ENCODE data around the gene SPTB.

SPTB gene

DNA sequence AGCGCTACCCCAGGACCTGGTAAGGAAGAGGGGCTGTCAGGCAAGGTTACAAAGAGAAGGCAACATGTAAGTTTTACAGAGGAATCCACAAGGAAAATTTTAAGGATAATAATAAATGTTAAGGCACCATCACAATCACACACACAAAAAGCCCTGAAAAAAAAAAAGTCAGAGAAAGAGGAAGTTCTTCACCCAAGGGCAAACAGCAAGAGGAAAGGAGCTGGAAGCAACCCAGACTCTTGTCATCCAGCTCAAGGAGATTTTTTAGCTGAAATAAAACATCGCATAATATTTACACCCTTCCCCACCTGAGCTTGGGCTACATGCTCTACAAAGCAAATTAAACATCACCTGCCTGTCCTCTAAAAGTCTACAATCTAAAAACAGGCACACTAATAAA lies 9.5 kb downstream of the SPTB start:
- Histone ChIP-seq H3K79me2 (ENCODE audit: low read length) (no peaks in the 10 kb centered on the region), H3K9me2 (replicated peaks; ENCODE audit: insufficient read depth, low read length) (no peaks in the 10 kb centered on the region), H2AFZ (ENCODE audit: low read length) (no peak overlapping the region), H3K9me3 (replicated peaks; ENCODE audit: insufficient read depth, low read length) (no peaks in the 10 kb centered on the region), H3K4me1 (ENCODE audit: low read length) (no peaks in the 10 kb centered on the region), H3K4me3 (ENCODE audit: low read length) (no peak overlapping the region), H3K36me3 (replicated peaks; ENCODE audit: insufficient read depth, low read length) (no peaks in the 10 kb centered on the region), H4K20me1 (ENCODE audit: insufficient read depth, low read length) (no peaks in the 10 kb centered on the region), H3K9ac (ENCODE audit: low read length) (no peak overlapping the region), H3F3A (ENCODE audit: insufficient read depth, low read length) (no peaks in the 10 kb centered on the region), H3K27ac (ENCODE audit: low read length) (no peak overlapping the region), H3K27me3 (replicated peaks; ENCODE audit: insufficient read depth, low read length) (no peaks in the 10 kb centered on the region), H3K4me2 (ENCODE audit: low read depth, low read length) (no peak overlapping the region)
- TF ChIP-seq, protein P1, sequence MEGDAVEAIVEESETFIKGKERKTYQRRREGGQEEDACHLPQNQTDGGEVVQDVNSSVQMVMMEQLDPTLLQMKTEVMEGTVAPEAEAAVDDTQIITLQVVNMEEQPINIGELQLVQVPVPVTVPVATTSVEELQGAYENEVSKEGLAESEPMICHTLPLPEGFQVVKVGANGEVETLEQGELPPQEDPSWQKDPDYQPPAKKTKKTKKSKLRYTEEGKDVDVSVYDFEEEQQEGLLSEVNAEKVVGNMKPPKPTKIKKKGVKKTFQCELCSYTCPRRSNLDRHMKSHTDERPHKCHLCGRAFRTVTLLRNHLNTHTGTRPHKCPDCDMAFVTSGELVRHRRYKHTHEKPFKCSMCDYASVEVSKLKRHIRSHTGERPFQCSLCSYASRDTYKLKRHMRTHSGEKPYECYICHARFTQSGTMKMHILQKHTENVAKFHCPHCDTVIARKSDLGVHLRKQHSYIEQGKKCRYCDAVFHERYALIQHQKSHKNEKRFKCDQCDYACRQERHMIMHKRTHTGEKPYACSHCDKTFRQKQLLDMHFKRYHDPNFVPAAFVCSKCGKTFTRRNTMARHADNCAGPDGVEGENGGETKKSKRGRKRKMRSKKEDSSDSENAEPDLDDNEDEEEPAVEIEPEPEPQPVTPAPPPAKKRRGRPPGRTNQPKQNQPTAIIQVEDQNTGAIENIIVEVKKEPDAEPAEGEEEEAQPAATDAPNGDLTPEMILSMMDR (IDR thresholded peaks at IDR 0.05; ENCODE audit: low read length), result no peak
- TF ChIP-seq EZH2phosphoT487 (IDR thresholded peaks at IDR 0.05; ENCODE audit: low read length) (no peak), EZH2 (optimal IDR thresholded peaks at IDR 0.05; ENCODE audit: low read depth, low read length) (no peak)
- DNase-seq, result no peak

DNA sequence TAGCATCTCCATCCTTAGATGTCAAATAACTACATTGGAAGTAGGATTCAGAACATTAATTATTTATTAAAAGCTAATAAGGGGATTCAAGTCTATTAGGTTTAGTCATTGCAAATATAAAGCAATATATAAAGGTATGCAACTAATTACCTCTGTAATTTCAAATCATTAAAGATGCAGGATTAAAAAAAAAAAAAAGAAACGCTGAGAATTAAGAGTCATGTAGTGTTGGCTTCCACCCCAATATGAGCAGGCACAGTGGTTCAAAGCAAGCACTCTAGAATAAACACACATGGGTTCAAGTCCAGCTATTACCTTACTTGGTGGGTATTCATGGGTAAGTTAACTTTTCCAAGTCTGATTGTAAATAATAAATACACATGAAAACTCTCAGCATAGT lies 10.9 kb downstream of the SPTB start:
- DNase-seq, result no peak

DNA sequence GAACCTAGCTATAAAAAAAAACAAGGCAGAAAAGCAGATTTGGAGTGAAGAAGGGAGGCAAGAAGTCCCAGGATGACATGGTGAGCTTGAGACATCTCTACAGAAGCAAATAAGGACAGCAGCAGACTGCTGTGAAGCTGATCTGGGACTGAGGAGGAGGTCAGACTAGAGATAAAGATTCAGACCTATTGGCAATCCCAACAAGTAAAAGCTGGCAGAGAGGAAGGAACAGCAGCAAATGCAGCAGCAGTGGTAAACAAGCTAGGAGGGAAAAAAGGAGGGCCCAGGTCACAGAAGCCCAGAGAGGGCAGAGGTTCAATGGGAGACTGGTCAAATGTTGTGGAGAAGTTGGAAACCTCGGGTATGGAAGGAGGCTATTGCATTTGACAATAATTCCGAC lies 11.3 kb downstream of the SPTB start:
- Histone ChIP-seq H3K4me1 (ENCODE audit: low read length) (no peaks in the 10 kb centered on the region), H3K27me3 (replicated peaks; ENCODE audit: insufficient read depth, low read length) (no peaks in the 10 kb centered on the region), H3K27ac (ENCODE audit: low read length) (no peak overlapping the region), H2AFZ (ENCODE audit: low read length) (no peak overlapping the region), H3K36me3 (replicated peaks; ENCODE audit: insufficient read depth, low read length) (no peaks in the 10 kb centered on the region), H3K9me2 (replicated peaks; ENCODE audit: insufficient read depth, low read length) (no peaks in the 10 kb centered on the region), H3K9ac (ENCODE audit: low read length) (no peak overlapping the region), H3K4me3 (ENCODE audit: low read length) (no peak overlapping the region), H4K20me1 (ENCODE audit: insufficient read depth, low read length) (no peaks in the 10 kb centered on the region), H3K79me2 (ENCODE audit: low read length) (no peaks in the 10 kb centered on the region), H3K4me2 (ENCODE audit: low read depth, low read length) (no peak overlapping the region), H3F3A (ENCODE audit: insufficient read depth, low read length) (no peaks in the 10 kb centered on the region), H3K9me3 (replicated peaks; ENCODE audit: insufficient read depth, low read length) (no peaks in the 10 kb centered on the region)
- no peak for DNase-seq
- no peak for TF ChIP-seq EZH2phosphoT487 (IDR thresholded peaks at IDR 0.05; ENCODE audit: low read length)
- no peak for TF ChIP-seq EZH2 (optimal IDR thresholded peaks at IDR 0.05; ENCODE audit: low read depth, low read length)
- TF ChIP-seq, protein P1 (IDR thresholded peaks at IDR 0.05; ENCODE audit: low read length), result no peak

More for the DNA sequence above, 10.9 kb downstream of the SPTB start:
- no peak overlapping the region for H3K9ac ChIP-seq (ENCODE audit: low read length)
- H3K9me2 ChIP-seq (replicated peaks; ENCODE audit: insufficient read depth, low read length), result no peaks in the 10 kb centered on the region
- TF ChIP-seq EZH2 (optimal IDR thresholded peaks at IDR 0.05; ENCODE audit: low read depth, low read length) (no peak), EZH2phosphoT487 (IDR thresholded peaks at IDR 0.05; ENCODE audit: low read length) (no peak)
- TF ChIP-seq, protein P1 (IDR thresholded peaks at IDR 0.05; ENCODE audit: low read length), result no peak
- H3F3A ChIP-seq (ENCODE audit: insufficient read depth, low read length), result no peaks in the 10 kb centered on the region
- no peaks in the 10 kb centered on the region for H4K20me1 ChIP-seq (ENCODE audit: insufficient read depth, low read length)
- no peak overlapping the region for H2AFZ ChIP-seq (ENCODE audit: low read length)
- no peak overlapping the region for H3K4me3 ChIP-seq (ENCODE audit: low read length)
- H3K79me2 ChIP-seq (ENCODE audit: low read length), result no peaks in the 10 kb centered on the region
- H3K4me1 ChIP-seq (ENCODE audit: low read length), result no peaks in the 10 kb centered on the region
- no peaks in the 10 kb centered on the region for H3K27me3 ChIP-seq (replicated peaks; ENCODE audit: insufficient read depth, low read length)
- H3K9me3 ChIP-seq (replicated peaks; ENCODE audit: insufficient read depth, low read length), result no peaks in the 10 kb centered on the region
- H3K36me3 ChIP-seq (replicated peaks; ENCODE audit: insufficient read depth, low read length), result no peaks in the 10 kb centered on the region
- H3K27ac ChIP-seq (ENCODE audit: low read length), result no peak overlapping the region
- no peak overlapping the region for H3K4me2 ChIP-seq (ENCODE audit: low read depth, low read length)
